HG03097 (cell line): ENCODE data around the gene FAM83C.

Experiments
- ATAC-seq: cut with Tn5 transposase; IDR thresholded peaks from one replicate; pipeline ENCODE4 v1.9.1; 2021; ENCODE audit not compliant: unreplicated experiment, low FRiP score

FAM83C gene

DNA sequence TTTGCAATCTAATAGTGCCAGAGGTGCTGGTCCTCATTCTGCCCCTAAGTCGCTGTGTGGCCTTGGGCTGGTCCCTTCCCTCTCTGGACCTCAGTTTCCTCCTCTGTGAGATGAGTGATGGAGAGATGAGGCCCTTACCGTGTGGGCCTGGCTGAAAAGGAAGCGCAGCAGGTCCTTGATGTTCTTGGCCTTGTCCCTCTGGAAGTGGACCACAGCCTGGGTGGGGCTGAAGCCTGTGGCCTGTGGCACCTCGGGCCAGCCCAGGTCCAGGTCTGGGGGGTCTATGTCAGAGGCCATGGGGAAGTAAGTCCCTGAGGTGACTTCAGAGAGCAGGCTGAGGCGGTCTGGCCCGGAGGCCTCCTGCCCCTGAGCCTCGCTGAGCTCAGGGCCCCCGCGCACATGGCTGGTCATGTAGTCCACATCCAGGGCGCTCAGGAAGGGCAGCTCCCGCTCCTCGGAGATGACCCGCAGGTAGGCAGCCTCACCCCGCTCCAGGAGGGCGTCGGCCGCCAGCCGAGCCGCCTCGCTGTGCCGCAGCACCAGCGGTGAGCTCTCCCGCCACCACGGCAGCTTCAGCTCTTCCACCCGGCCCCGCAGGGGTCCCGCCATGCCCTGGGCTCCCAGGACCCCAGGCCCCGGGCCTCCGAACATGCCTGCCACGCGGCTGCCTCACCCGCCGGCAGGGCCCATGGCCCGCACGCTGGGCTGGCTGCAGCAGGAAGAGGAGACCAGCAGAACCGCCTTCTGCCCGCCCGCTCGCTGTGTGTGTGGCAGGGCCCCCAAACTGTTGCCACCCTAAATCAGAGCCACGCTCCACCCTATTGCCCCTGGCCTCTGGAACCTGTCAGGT lies at the start of gene FAM83C:
Gene FAM83C, minus strand, starts transcription at position 772 of the 850 bp plus-strand sequence. Its CDS starts 121 bp downstream, at position 651.
- no peak for ATAC-seq

DNA sequence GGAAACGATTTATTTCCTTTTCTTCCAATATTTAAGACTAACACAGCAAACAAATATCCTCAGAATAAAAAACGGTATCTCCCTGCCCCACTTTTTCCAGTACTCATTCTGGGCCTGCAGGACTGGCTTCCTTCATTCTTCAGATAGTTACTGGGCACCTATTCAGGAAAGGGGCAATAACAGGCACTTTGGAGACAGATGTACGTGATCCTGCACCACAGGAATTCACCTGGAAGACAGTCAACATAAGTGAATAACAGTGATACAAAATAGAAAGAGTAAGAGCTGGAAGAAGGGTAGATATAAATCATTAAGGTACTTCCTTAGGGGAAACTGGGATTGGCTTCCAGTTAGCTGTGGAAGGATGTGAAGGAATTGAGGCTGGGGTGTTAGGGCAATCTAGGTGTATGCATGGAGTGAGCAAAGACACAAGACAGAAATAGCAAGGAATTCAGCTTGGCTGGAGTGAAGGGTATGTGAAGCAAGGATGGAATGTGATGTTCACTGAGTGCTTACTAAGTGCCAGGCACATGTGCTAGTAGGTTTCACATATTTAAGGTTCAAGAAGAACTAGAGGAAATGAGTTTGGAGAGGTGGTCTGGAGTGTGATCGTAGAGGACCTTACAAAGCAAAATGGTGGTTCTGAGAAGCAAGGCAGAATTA lies 49.3 kb upstream of the FAM83C start:
- no peak for ATAC-seq

DNA sequence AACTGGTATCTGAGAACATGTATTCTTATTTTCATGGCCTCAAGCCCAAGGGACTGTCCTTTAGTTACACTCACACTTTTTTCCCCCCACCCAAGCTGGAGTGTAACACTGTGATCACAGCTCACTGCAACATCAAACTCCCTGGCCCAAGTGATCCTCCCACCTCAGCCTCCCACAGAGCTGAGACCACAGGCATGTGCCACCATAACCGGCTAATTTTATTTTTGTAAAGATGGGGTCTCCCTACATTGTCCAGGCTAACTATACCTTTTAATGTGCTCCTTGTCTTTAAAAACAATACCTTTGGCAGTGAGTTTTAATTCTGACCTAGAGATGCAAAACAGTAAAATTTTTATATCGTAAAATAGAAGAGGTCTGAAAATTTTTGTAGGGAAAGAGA lies 48.2 kb upstream of the FAM83C start:
- ATAC-seq = no peak

DNA sequence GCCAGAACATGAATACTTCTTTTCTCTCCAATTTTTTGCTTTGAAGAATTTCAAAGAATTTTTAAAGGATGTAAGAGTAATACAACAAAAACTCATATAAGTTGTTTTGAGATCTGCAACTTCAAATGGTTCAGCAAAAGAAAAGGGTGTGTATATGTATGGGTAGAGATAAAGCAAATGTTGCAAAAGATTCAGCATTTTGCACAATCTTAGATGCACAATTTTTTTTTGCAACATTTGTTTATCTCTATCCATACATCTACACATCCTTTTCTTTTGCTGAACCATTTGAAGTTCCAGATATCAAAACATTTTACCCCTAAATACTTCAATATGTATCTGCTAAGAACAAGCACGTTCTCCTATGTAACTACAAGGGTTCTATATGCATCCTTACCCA lies 47.4 kb upstream of the FAM83C start:
- no peak for ATAC-seq

DNA sequence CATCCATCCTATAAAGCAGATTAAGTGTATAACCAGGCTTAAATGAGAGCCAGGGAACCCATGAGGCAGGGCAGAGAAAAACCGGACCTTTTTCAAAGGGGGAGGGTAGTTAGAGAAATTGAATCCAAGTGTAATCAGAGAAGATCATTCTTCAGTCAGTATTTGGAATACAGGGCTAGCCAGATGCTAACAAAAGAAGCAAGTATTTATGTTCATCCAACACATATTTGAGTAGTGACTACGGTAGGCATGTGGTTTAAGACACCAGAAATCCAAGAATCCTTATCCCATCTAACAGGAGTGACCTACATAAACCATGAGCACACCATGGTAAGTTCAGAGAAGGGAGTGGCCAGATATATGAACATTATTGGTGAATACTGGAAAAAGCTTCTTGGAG lies 46.8 kb upstream of the FAM83C start:
- no peak for ATAC-seq

DNA sequence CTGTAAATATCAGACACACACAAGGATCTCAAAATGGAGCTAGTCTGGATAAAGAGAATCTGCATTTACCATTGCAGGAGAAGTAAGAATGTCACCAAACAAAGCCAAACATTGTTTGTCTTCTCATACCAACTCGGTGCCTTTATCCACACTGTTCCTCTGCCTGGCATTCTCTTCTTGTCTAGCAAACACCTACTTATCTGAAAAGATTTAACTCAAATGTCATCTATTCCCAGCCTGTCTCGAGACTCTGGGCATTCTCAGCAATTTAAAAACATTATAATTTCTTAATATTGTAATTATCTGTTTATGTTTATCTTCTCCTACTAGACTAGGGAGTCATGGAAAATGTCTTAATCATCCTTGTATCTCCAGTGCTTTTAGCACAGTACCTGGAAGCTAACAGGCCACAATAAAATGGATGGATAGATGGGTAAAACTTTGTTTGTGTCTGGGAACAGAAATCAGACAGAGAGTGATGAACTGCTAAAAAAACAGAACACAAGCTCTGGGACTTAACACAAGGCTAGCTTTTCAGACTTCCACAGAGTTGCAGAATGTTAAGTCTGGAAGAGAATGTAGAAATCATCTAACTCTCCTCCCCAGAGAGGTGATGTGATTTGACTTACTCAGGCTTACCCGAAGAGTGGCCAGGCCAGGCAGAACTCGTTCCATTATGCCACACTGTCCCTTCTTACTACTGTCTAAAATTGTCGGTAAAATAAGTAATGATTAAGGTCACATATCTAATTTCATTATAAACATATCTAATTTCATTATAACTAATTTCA lies 42.3 kb upstream of the FAM83C start:
- ATAC-seq = no peak

DNA sequence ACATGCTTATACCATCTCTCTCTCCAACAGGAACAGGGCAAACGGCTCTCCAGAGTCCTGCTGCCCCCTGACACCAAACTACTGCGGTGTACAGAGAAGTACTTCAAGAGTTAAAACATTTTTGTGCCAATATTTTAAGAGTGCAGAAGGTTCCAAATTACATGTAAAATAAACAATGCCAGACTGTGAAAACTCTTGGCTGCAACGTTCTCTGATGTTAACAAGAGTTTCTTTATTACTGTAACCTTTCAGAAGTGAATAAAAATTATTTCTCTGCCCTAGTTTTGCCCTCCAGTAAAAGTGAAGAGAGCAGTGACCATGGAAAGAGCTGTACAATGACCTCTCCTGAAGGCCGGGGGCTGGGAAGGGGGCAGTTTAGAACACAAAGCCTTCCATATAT lies 41.4 kb upstream of the FAM83C start:
- ATAC-seq = no peak

DNA sequence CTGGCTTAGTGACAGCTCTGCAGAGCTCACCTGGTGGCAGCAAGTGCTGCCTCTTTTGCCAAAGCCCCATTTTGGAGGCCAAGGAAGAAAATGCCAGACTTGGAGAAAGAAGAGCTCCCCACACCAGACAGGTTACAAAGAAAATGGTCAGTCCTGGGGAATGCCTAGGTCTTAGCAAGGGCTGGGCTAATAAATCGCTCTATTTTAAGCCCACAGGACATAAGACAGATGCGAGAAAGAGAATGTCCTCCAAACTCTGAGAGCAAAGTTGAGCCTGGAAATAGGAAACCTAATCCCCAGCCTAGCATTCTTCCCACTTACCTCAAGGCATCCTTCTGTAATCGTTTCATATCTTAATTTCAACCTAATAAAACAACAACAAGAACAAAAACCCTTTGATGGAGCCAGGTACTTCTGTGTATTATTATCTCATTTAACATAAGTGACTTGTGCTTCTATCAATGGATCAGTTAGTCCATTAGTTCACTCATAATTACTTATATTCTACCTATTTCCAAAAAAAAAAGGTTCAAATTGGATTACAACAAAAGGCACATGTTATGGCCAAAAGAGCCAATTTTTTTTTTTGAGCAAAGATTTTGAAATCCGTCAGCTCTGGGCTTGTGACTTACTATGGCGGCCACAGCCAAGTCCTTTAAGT lies 40.4 kb upstream of the FAM83C start:
- no peak for ATAC-seq

DNA sequence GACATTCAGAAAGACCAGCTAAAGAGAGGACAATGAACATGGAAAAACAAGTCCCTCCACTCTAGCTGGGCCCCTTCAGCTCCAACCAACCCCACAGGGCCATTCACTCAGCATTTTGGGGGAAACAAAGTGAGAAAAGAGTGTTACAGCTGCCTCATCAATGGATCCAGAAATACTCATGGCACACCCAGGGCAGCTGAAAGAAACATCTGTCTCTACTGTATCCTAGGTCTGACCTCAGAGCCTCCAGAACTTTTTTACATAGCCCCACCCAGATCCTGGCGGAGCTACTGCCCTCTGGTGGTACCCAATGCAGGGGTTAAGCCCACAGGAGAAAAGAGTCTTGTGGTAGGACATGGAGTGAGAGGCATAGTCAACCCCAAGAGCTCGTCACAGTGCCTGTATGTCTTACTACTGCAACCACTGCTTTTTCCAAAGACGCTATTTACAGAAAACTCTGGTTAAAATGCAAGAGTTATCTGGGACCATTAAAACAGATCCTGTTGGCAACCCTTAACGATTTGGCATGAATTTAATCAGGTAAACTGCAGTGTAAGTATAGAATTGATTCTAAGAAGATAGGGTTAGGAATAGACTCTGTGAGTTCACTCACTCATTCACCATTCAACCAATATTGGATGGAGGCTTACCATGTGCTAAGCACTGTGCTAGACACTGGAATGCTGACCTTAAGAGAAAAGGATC lies 37.4 kb upstream of the FAM83C start:
- ATAC-seq = no peak

DNA sequence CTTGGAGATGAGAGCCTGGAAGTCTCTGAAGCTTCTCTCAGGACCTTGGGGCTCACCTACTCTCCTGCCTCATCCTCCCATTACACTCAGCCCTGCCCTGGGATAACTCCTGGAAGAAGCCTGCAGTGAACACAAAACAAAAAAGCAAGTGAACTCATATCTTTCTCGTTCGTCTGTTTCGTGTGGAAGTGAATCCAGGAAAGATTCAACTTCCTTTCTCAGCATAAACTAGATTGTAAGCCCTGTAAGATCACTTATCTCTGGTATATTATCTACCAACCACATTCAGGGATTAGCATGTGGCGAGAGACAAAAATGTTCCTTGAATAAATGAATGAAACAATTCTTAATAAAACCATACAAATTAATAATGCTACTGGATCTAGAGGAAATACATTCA lies 36.5 kb upstream of the FAM83C start:
- ATAC-seq = no peak

DNA sequence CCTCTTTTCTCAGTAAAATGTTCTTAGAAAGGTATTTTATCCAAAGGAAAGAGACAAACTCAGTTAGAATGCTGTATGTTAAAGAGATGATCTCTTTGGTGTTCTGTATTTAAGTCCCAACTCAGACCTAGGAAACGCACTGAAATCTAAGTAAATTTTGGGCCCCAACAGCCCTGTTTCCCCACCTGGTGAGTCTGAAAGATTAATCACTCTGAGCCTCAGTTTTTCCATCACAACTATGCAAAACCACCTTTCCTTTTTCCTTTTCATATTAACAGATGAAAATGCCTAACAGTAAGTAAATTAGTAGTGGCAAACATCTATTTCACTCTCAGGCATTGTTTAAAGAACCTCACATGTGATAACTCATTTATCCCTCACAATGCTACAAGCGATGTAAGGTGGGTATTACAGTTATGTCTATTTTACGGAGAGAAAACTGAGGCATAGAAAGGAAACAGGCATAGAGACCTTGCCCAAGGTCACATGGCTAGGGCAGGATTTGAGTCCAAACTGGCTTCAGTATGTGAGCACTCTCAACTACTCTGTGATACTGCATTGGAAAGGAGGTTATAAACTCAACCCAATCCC lies 36.0 kb upstream of the FAM83C start:
- ATAC-seq = no peak

DNA sequence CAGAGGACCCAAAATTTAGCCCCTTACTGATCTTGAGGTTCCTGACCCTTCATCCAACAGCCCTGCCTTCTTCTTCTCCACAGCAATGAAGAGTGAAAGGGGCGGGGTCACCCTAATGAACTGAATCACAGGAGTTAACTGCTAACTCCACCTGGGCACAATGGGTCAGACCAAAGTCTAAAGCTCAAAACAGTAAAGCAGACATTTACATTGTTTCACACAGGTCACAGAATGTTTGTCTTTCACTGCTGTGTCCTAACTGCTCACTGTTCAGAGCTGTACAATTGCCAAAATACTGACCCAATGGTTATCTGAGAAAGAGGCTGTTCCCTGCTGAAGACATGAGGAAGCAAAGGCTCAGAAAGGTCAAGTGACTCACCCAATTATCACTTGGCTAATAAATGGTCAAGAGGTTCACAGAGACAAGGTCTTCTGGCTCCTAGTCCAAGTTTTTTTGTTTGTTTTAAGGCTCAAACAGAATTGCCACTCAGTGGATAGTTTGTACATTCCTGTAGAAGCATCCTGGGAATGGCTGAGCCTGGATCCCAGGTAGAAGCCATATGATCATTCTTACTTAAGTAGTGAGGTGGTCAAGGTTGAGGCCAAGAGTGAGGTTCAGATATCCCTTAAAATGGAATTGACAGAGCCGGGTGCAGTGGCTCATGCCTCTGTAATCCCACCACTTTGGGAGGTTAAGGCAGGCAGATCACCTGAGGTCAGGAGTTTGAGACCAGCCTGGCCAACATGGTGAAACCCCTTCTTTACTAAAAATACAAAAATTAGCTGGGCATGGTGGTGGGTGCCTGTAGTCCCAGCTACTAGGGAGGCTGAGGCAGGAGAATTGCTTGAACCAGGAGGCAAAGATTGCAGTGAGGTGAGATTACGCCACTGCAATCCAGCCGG lies 35.1 kb upstream of the FAM83C start:
- no peak for ATAC-seq

DNA sequence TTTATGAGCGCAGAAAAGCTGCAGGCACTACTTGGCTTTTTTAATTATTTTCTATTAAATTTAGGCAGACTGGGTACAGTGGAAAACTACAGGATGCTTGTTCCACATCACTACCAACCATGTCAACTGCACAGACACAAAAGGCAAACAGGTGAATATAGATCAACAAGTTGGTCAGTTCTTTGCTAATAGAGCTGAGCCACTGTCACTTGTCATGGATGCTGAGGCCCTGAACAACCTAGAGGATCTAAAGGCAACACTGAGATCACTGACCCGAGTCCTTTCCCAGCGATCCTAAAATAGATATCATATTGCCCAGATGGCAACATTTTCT lies 34.5 kb upstream of the FAM83C start:
- no peak for ATAC-seq

DNA sequence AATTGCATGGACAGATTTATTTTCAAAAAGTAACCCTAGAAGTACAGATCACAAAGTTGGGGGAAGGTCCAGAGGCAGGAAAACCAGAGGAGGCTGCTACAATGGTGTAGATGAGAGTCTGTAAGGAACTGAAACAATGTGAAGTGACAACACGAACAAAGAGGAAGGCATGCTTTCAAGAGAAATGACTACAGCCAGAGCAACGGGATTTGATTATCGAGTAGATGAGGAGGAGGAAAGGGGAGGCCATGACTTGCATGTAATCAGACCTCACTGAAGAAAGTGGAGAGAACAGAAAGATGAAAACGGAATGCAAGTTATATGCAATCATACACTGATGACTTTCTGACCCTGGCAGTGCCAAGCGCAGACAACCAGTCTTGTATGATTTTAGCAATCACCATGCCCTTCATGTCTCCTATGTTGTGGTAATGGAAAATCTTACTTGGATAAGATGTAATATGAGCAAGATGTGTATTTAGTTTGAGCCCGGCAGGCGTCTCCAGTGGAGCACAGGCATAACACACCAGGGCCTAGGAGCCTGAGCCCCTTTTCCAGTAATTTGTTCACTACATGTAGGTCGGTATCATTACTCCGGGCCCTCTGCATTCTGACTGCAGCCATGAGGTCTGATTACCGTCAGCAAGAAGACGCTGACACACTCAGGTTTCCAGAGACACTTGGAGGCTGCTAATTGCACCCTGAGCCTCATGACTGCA lies 34.0 kb upstream of the FAM83C start:
- no peak for ATAC-seq

DNA sequence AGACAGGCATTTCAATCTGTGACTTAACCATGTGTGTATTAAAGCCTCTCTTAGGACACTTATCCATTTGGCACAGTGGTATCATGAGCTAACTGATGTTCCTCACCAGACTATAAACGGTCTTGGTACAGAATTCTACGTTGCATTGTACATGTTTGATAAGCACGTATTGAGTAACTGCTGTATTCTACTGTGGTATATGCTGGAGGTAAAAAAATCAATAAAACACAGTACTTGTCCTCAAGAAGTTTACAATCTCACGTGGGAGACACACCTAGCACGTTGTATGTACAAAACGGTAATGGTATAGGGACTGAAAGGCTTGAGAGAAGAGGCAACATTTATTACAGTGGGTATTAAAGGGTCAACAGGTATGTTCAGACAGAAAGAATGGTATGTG lies 33.2 kb upstream of the FAM83C start:
- ATAC-seq = no peak

DNA sequence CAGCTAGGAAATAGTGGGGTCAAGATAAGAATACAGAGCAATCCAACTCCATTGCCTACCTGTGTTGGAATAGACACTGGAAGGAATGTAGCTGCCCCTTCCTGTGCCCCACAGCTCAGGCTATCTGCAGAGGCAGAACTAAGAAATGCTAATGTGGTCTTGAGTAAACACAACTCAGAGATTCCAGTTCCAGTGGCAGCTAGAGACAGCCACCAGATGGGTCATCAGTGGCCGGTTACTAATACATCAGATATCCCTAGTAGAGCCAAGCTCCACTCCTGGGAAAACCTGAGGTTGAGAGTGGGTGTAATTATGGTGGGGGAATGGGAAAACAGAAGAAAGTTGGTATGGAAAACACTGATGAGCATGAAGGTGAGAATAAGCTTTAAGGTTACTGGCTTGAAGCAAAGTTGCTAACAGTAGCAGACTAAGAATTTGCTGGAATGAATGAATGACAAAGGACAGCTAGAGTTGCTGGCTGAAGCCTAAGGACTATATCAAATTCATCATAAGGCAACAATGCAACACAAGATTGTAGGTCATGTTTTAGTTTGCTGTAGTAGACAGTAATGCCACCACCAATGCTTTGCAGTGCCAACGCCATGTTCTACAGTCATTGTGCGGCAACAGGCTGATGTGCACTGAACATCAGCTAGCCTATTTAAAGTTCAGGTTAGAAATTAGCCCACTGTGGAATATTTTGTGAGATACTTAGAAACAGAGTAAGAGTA lies 28.3 kb upstream of the FAM83C start:
- no peak for ATAC-seq

DNA sequence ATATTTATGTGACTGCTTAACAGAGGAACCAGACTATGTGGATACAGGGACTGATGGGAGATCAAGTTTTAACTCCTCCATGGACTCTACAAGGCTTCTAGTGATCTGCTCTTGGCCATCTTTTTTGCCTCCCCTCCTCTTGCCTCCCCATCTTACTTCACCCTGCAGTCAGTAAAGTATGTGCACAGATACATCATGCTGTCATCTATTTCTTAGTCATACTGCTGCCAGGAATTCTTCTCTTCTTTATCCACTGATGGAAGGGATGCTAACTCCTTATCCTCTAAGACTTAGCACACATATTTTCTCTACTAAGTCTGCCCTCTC lies 27.6 kb upstream of the FAM83C start:
- no peak for ATAC-seq
